ENCODE measurements around the gene TMA7.
A peak's percentile ranks its signal among the peaks of the same experiment; 100 is the strongest.

TMA7 gene

DNA sequence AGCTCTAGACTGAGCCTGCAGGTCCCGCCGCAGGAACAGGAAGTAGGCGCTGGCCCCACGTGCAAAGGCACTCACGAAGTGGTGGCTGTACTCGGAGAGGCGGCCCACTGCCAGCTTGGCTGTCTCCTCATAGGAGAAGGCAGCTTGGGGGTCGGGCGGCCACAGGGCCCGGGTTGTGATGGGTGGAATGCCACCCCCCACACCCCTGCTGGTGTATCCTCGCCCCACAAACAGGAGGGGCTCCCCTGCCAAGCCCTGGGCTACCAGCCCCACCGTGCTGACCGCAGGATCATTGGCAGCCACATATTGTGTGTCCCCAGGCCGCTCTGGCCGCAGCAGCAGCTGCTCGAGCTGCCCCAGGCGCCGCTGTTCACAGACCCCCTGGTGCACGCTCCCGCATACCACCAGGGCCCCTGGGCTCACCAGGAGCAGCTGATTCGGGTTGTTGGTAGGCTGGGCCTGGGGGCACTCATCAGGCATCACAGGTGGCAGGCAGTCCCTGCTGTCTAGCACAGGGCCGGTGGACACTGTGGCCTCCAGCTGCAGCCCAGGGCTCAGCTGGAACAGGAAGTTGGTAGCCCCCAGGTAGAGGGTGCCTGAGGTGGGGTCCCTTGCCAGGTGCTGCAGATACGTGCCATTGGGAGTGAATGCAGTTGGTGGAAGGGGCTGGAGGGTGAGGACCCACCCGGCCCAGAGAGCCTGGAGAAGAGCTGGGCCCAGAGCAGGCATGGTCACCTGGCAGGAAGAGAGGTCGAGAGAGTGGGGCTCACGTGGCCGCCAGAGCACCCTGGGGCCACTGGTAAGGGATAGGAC, 16.0 kb upstream of the TMA7 start:
- Mint-ChIP-seq H3K4me3 (no peak overlapping the region), H3K36me3 (no peaks in the 10 kb centered on the region), H3K27ac (no peak overlapping the region), H3K4me1 (peaks cover 3 to 11% of the 10 kb centered on the region in 2 donors), H3K9me3 (no peaks in the 10 kb centered on the region), H3K27me3 (peaks cover 12 to 18% of the 10 kb centered on the region in 2 donors)
- no peak for ATAC-seq (replicated peaks)
- DNase-seq, result no peak

DNA sequence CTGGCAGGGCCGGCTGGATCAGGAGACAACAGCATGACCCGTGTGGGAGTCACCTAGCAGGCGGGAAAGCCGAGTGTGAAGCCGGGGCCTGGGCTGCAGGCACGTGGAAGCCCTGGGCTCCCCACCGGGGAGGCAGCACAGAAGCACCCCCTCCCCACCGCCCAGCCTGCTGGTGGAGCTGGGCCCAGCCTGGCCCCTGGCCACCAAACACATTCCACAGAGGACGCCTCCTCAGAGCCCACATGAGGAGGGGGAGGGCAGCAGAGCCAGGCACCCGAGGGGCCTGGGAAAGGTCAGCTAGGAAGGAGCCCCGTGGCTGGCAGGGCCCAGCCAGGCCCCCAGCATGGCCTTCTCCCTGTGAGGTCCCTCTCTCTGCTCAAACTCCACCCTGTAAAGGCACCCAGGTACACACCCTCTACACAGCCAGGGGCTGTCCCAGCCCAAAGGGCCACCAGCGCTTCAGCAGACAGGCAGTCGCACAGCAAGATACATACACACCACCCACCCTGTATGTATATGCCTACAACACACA, 14.7 kb upstream of the TMA7 start:
- Mint-ChIP-seq H3K27me3 (peaks cover 19 to 23% of the 10 kb centered on the region in 2 donors), H3K4me1 (peaks cover 9 to 19% of the 10 kb centered on the region in 2 donors), H3K4me3 (no peak overlapping the region), H3K9me3 (no peaks in the 10 kb centered on the region), H3K27ac (no peak overlapping the region), H3K36me3 (no peaks in the 10 kb centered on the region)
- DNase-seq (no peak), ATAC-seq (replicated peaks) (no peak)

DNA sequence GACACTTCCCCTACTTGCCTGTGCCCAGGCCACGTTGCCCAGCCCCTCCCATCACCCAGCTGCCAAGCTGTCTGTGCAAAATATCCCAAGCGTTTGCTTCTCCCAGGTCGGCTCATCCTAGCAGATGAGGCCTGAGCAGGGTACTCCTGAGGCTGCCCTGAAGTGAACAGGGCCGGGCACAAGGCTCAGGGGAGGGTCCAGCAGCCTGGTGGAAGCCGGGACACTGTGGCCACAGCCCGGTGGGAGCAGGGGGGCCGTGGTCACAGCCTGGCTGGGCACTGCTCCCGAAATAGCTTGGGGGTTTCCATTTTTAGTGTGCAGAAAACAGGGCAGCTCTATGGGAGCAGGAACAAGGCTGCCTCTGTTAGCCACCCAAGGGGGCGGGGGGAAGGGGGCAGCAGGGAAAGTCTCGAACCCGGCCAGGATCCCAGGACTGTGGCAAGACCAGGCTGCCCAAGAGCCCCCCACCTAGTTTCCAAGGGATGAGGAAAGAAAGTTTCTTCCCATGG, 13.6 kb upstream of the TMA7 start:
- peaks cover 21 to 28% of the 10 kb centered on the region in 2 donors for H3K27me3 Mint-ChIP-seq
- no peak for ATAC-seq (replicated peaks)
- H3K27ac Mint-ChIP-seq, result no peak overlapping the region
- no peak overlapping the region for H3K4me3 Mint-ChIP-seq
- no peaks in the 10 kb centered on the region for H3K9me3 Mint-ChIP-seq
- H3K36me3 Mint-ChIP-seq, result peaks cover 4 to 10% of the 10 kb centered on the region in 2 donors
- DNase-seq, result no peak
- peaks cover 14 to 26% of the 10 kb centered on the region in 2 donors for H3K4me1 Mint-ChIP-seq

DNA sequence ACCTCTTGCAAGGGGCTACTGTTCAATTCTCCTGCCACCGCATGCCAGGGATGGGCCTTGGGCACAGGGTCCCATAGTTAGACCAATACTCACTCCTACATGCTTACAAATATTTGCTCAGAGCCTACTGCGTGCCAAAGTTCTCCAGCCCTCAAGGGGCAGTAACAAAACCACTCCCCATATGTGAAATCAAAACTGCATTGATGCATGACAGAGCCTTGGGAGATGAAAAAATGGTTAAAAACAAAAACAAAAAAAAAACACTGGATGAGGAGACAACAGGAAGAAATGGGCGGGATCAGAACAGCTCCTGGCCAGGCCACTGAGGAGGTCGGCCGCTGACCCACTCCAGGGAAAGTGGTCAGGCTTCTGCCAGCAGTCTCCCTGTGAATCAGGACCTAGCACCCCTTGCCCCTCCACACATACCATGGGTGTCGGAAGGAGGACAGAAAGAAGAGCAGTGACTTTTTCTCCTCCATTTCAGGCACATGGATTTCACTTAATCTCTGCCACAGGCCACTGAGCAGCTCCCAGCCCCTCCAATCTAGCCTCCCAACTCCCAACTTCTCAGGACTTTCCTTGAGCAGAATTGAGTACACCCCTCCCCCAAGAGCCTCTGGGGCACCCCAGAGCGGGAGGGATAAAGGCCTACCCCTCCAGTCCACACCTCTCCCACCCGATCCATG, 13.0 kb upstream of the TMA7 start:
- peaks cover 17 to 26% of the 10 kb centered on the region in 2 donors for H3K4me1 Mint-ChIP-seq
- ATAC-seq (replicated peaks) (no peak), DNase-seq (no peak)
- no peak overlapping the region for H3K4me3 Mint-ChIP-seq
- no peak overlapping the region for H3K27ac Mint-ChIP-seq
- H3K27me3 Mint-ChIP-seq, result peaks cover 21 to 28% of the 10 kb centered on the region in 2 donors
- no peaks in the 10 kb centered on the region for H3K9me3 Mint-ChIP-seq
- peaks cover 8 to 15% of the 10 kb centered on the region in 2 donors for H3K36me3 Mint-ChIP-seq

DNA sequence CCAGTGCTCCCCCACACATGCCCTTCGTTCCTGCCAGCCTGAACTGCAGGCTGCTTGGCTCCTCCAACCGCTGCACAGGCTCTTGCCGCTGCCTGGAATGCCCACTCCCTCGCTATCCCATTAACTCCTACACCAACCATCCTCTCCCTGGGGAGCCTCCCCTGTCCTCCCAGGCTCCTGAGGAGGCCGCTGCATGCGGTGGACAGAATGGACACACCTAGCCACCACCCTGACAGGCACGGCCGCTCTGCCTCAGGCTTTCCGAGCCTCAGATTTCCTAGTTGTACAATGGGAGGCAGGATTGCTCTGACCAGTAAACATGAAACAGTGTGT, 12.5 kb upstream of the TMA7 start:
- Mint-ChIP-seq H3K9me3 (no peaks in the 10 kb centered on the region), H3K4me3 (no peak overlapping the region), H3K4me1 (peaks cover 17 to 26% of the 10 kb centered on the region in 2 donors), H3K27me3 (peaks cover 21 to 28% of the 10 kb centered on the region in 2 donors), H3K36me3 (peaks cover 8 to 19% of the 10 kb centered on the region in 2 donors), H3K27ac (no peak overlapping the region)
- no peak for DNase-seq
- no peak for ATAC-seq (replicated peaks)

DNA sequence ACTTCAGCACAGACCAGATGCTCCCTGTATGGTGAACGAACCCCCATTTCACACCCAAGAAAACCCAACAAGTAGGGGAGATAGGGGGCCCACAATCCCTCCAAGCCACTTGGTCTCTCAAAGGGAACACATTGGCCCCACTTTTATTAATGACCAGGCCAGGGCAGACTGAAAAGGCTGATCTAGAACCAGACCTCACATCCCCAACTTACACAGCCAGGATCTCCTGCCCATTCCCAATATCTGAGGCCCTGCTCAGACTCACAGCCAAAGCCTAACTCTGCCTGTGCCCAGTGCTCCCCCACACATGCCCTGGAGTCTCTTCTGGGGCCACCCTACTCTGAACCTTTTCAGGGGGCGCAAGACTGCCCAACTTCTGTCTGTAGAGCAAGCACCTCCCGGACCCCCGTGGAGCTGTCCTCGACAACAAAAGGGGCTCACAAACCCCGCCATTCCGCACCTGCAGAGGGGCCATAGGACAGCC, 11.9 kb upstream of the TMA7 start:
- Mint-ChIP-seq H3K4me3 (peak overlapping the region; percentile 14 to 47), H3K27ac (no peak overlapping the region), H3K36me3 (peaks cover 8 to 22% of the 10 kb centered on the region in 2 donors), H3K9me3 (no peaks in the 10 kb centered on the region), H3K27me3 (peaks cover 21 to 28% of the 10 kb centered on the region in 2 donors), H3K4me1 (peaks cover 15 to 21% of the 10 kb centered on the region in 2 donors)
- no peak for ATAC-seq (replicated peaks)
- no peak for DNase-seq

DNA sequence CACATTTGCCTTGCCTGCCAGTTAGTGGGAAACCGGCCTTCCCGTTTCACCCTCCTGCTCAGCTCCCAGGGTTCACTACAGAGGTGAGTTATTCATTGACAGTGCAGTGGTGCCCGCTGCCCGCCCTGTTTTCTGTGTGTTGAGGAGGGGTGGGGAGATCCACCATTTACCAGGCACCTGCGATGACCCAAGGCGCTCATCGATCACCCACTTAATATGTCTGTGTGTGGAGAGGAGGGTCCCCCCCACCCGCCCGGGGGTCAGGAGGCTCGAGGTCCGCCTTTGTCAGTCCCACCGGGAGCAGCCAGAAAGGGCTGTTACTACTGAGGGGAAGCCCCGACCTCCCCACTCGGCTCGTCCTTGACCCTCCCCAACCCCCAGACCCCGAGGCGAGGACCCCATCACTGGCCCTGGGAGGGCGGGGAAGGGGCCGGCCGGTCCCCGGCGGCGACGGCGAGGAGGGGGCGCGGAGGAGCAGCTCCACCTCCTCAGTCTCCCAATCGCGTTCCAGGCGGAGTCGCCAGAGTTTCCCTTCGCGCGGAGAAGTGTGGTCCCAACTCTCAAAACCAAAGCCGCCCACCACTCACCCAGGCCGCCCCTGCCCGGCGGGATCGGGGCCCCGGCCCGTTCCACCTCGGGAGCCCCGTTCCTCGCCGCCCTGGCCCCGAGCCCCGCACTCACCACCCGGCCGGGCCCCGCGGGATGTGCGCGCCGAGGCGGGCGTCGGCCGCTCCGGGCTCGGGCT, 11.3 kb upstream of the TMA7 start:
- DNase-seq (no peak), ATAC-seq (replicated peaks) (peak; percentile 66 to 67)
- Mint-ChIP-seq H3K4me3 (peak overlapping the region; percentile 44 to 47), H3K36me3 (peaks cover 10 to 24% of the 10 kb centered on the region in 2 donors), H3K4me1 (peaks cover 14 to 19% of the 10 kb centered on the region in 2 donors), H3K27me3 (peaks cover 21 to 28% of the 10 kb centered on the region in 2 donors), H3K9me3 (no peaks in the 10 kb centered on the region), H3K27ac (no peak overlapping the region)

DNA sequence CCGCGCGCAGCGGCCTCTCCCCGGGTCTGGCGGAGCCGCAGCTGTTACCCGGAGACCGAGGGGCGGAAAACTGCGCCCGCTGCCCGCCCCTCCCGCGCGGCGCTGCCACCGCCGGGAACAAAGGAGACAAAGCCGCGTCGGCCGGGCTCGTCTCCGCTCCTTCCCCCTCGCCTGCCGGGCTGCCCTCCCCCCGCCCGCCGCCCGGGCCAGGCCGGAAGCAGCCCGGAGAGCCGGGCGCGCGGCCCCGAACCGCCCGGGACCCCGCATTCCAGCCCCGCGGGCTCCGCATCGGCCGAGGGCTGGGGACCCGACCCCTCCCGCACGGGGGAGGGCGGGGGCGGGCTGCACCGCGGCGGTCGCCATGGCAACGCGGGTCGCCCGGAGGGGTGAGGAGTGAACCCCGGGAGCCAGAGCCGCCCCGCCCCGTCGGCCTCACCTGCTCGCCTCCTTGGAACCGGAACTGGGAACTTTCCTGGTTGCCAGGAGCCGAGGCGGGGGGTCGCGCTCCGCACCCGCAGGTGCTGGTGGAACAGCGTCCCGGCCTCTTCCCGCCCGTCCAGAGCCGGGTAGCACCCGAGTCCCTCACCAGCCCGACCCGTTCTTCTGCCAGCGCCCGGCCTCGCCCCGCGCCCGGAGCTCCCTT, 10.6 kb upstream of the TMA7 start:
- DNase-seq, result peak; percentile 18
- peak; percentile 68 to 75 for ATAC-seq (replicated peaks)
- H3K27ac Mint-ChIP-seq, result peak overlapping the region; percentile 77

DNA sequence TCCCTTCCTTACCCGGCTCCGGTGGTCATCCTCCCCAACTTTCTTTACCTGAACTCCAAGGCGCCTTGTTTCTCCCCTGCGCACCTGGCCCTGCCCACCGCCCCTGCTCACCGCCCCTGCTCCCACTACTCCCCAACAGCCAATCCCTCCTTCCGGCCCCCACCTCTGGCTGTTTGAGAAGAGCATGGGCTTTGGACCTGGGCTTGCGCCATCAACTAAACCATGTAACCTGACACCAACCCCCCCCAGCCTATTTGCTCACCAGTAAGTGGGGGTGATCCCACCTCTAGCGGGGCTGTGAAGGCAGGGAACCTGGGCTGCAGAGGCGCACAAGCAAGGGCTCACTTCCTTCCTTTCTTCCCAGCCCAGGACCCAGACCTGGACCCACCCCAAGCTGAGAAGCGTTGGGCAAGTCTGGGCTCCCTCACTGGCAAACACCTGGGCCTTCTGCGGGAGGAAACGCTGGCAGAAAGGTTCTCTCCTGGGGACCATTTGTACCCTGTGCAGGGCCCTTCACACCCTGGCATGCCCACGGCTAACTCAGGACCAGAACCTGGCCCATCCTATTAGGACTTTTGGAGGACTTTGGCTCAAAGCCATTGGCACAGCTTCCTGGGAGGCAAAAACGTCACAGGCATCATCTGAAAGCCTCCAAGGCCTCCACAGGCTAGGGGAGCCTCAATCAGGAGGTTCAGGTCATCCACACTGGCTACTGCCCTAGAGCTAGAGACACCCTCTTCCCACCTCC, 9.9 kb upstream of the TMA7 start, which contains the start of gene PLXNB1:
Gene PLXNB1, minus strand, starts transcription at position 127 of the 748 bp plus-strand sequence. CDS start 5,475 bp downstream, outside the sequence.
- Mint-ChIP-seq H3K36me3 (peaks cover 17 to 31% of the 10 kb centered on the region in 2 donors), H3K27ac (peak within 1 kb of the TSS; percentile 77), H3K27me3 (peaks cover 21 to 28% of the 10 kb centered on the region in 2 donors), H3K9me3 (no peaks in the 10 kb centered on the region), H3K4me1 (peaks cover 14 to 19% of the 10 kb centered on the region in 2 donors), H3K4me3 (peak within 1 kb of the TSS; percentile 87 to 90)
- DNase-seq (no peak), ATAC-seq (replicated peaks) (peak; percentile 10 to 18)

More for the DNA sequence above, 10.6 kb upstream of the TMA7 start:
- no peaks in the 10 kb centered on the region for H3K9me3 Mint-ChIP-seq
- peak overlapping the region; percentile 87 to 90 for H3K4me3 Mint-ChIP-seq
- H3K27me3 Mint-ChIP-seq, result peaks cover 21 to 28% of the 10 kb centered on the region in 2 donors
- H3K36me3 Mint-ChIP-seq, result peaks cover 14 to 27% of the 10 kb centered on the region in 2 donors
- H3K4me1 Mint-ChIP-seq, result peaks cover 14 to 19% of the 10 kb centered on the region in 2 donors

DNA sequence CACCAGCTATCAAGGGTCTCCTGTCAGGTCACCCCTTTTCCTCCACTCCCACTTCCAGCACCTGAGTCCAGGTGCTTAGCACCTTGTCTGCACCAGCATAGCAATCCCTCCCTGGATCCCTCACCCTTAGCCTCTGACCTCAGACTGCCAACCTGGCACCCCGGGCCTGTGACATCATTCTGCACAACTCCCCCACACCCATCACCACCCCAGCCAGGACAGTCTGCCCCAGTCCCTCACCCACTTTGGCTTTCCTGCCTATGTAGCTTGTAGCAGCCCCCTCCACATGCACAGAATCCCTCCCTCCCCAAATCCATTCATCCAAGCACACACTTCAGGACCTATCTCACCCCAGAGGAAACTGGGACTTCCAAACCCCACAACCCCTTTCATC, 9.4 kb upstream of the TMA7 start:
- Mint-ChIP-seq H3K4me3 (peak overlapping the region; percentile 87 to 90), H3K27me3 (peaks cover 21 to 28% of the 10 kb centered on the region in 2 donors), H3K27ac (no peak overlapping the region), H3K4me1 (peaks cover 14 to 19% of the 10 kb centered on the region in 2 donors), H3K36me3 (peaks cover 17 to 31% of the 10 kb centered on the region in 2 donors), H3K9me3 (no peaks in the 10 kb centered on the region)
- DNase-seq (no peak), ATAC-seq (replicated peaks) (no peak)

DNA sequence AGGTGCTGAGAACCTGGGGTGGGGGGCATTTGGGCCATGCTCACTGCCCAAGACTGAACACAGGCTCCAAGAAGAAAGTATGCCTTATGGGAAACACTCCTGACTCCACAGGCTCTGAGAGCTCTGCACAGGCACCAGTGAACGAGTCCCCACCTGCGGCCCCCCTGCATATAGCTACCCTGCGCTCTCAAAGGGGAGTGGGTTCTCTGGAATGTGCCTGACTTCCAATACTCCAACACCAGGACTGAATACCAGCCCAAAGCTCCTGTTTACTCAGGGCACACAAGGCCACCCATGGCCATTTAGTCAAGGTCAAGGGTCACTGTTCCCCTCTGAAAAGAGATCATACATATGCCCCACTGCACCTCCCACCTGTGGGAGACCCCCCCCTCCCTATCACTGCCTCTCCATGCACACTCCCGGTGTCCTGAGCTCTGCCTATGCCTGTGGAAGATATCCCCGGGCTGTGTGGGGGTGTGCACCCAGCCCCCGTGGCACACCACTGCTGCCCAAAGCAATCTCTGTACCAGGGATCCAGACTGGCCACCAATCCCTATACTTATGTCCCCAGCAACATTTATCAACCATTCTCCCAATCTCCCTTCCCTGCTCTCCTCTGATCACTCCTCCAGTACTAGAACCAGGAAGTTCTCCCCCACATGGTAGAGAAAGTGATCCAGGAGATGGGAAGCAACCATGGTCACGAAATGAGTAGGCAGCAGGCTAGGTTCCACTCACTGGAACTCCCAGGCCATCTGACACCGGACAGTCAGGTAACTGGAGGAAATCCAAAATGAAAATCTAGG, 8.6 kb upstream of the TMA7 start:
- Mint-ChIP-seq H3K9me3 (no peaks in the 10 kb centered on the region), H3K4me1 (peaks cover 14 to 19% of the 10 kb centered on the region in 2 donors), H3K36me3 (peaks cover 17 to 31% of the 10 kb centered on the region in 2 donors), H3K27me3 (peaks cover 21 to 28% of the 10 kb centered on the region in 2 donors), H3K27ac (no peak overlapping the region), H3K4me3 (peak overlapping the region in 1 of 2 donors; percentile 87)
- DNase-seq (no peak), ATAC-seq (replicated peaks) (no peak)
